Suprapubic skin (tissue), 4 donors: ENCODE data around the gene MED15. TPM values are rescaled to one million over a fixed set of nuclear protein-coding genes. Genes with fewer than 3 reads are reported as not detected.

ENCODE experiments used
- DNase-seq, 2 donors: peaks; one replicate each; pipeline ENCODE4 v3.0.0-alpha.2; 2019; ENCODE audit warnings: low spot score in 2 of 2
- H3K27ac ChIP-seq: fragments of 200-600 bp; sonication (generic); one replicate; pipeline ENCODE4 v1.5.1; 2019
- H3K27me3 ChIP-seq: fragments of 200-600 bp; sonication (generic); one replicate; pipeline ENCODE4 v1.5.1; 2019
- H3K36me3 ChIP-seq: fragments of 200-600 bp; sonication (generic); one replicate; pipeline ENCODE4 v1.5.1; 2019
- H3K4me1 ChIP-seq: fragments of 200-600 bp; sonication (generic); one replicate; pipeline ENCODE4 v1.5.1; 2019
- H3K4me3 ChIP-seq: fragments of 200-600 bp; sonication (generic); one replicate; pipeline ENCODE4 v1.5.1; 2019; ENCODE audit warnings: mild to moderate bottlenecking
- H3K9me3 ChIP-seq: fragments of 200-600 bp; sonication (generic); one replicate; pipeline ENCODE4 v1.5.1; 2019
- EP300 ChIP-seq: sonication (generic); formaldehyde crosslinking; IDR thresholded peaks from one replicate; pipeline ENCODE4 v1.6.1; 2017; ENCODE audit warnings: antibody characterized with exemption
- POLR2A ChIP-seq, 2 donors: fragments of 450-650 bp; IDR thresholded peaks; one replicate each; pipeline ENCODE4 v1.6.1; 2017; ENCODE audit warnings: antibody characterized with exemption in 2 of 2, mild to moderate bottlenecking in 2 of 2, moderate library complexity in 2 of 2
- POLR2AphosphoS5 ChIP-seq, 3 donors: sonication (generic); formaldehyde crosslinking; IDR thresholded peaks; one replicate each; pipeline ENCODE4 v1.6.1; 2017; ENCODE audit warnings: antibody characterized with exemption in 3 of 3
- WGBS: methylation state at CpG from one replicate; pipeline ENCODE4 v1.1.5; 2018; 5-methylcytosine and 5-hydroxymethylcytosine counted together
- total RNA-seq, 4 donors: library from RNA; depleted of rRNA; stranded (reverse); fragments of >200 nt; gene quantifications; one replicate each; pipeline ENCODE4 v1.1.0, GENCODE V29; 2016
- TF ChIP-seq, protein P1 (sequence below), 2 donors: fragments of 200-600 bp in 1 of 2; fragments of 450-650 bp in 1 of 2; sonication (generic) in 1 of 2; IDR thresholded peaks; one replicate each; pipeline ENCODE4 v1.5.1; 2016 to 2019; ENCODE audit warnings: antibody characterized with exemption in 2 of 2, mild to moderate bottlenecking in 1 of 2, moderate library complexity in 1 of 2

MED15 gene
- total RNA-seq, 4 donors from 2014 or later = 59.8 to 163 (median 70.8) TPM

DNA sequence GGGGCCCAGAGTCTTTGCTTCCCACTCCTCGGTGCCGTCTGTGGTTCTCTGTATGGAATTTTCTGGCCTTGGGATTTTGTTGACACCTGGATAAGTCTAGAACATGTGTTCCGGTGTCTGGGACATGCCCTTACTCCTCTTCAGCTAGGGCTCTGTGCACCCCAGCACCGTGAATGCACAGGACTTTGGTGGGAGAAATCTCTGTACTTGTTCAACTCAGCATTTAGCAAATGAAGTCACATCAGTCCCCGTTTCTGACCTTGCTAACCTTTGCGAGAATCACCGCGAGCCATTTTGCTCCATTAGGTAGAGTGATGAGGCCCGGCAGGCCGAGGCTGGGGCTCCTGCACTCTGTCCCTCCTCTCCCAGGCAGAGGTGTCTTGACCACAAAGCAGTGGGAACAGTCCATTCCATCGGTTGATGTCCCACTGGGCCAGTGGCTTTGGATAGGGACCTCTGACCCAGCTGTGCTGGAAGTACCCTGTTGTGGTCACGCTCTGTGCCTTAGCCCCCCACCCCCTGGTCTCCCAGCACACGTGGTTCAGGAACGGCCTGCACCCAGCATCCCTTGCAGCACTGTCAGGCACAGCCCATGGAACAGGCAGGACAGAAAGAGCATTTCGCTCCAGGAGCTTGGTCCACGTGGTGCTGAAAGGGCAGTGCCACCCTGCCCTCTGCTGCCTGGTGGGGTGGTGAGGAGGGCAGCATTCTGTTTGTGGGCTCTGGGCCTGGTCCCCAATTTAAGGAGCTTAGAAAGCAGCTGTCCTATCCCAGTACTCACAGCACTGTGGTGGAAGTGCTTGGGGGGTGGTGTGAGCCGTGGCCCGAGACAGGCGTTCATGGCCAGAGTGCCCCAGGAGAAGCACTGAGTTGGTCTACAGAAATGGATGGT lies 73.4 kb downstream of the MED15 start:
- Histone ChIP-seq H3K27me3 (no peaks in the 10 kb centered on the region), H3K4me1 (peaks cover 45% of the 10 kb centered on the region), H3K27ac (no peak overlapping the region), H3K4me3 (no peak overlapping the region), H3K36me3 (peaks cover 85% of the 10 kb centered on the region), H3K9me3 (no peaks in the 10 kb centered on the region)
- TF ChIP-seq EP300 = no peak
- WGBS = 93% methylated on average over 9 of the region's 19 CpGs
- no peak for DNase-seq

DNA sequence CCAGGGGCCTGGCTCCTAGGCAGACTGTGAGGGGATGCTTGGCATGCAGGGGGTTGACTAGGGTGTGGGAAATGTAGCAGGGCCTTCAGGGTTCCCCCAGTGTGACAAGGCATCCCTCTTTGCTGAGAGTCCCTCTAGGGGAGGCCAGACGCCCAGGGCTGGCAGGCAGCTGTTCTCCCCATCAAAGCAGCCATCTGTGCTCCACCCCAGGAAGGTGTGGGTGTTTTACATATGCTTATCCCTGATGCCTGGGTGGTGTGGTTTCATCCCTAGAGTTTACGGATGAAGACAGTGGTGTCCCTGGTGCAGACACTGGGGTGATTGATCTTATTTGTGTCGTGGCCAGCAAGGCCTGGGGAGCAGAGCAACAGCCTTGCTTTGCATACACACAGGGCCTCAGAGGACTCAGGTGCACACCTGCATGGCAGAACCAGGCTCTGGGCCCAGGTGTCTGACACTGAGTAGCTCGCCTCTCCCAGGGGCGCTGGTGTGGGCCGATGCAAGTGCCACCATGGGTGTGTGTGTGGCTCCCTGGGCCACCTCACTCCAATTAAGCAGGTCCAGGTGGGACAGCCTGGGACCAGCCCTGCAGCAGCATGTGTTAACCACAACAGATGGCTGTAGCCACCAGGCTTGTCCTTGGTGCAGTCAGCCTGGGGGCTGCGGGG lies 74.2 kb downstream of the MED15 start:
- Histone ChIP-seq H3K36me3 (peaks cover 86% of the 10 kb centered on the region), H3K27ac (no peak overlapping the region), H3K4me1 (peaks cover 46% of the 10 kb centered on the region), H3K4me3 (no peak overlapping the region), H3K27me3 (no peaks in the 10 kb centered on the region), H3K9me3 (no peaks in the 10 kb centered on the region)
- no peak for DNase-seq
- TF ChIP-seq POLR2AphosphoS5 (IDR thresholded peaks at IDR 0.05) (no peak), POLR2A (IDR thresholded peaks at IDR 0.05) (no peak), EP300 (no peak)
- TF ChIP-seq, protein P1, sequence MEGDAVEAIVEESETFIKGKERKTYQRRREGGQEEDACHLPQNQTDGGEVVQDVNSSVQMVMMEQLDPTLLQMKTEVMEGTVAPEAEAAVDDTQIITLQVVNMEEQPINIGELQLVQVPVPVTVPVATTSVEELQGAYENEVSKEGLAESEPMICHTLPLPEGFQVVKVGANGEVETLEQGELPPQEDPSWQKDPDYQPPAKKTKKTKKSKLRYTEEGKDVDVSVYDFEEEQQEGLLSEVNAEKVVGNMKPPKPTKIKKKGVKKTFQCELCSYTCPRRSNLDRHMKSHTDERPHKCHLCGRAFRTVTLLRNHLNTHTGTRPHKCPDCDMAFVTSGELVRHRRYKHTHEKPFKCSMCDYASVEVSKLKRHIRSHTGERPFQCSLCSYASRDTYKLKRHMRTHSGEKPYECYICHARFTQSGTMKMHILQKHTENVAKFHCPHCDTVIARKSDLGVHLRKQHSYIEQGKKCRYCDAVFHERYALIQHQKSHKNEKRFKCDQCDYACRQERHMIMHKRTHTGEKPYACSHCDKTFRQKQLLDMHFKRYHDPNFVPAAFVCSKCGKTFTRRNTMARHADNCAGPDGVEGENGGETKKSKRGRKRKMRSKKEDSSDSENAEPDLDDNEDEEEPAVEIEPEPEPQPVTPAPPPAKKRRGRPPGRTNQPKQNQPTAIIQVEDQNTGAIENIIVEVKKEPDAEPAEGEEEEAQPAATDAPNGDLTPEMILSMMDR (IDR thresholded peaks at IDR 0.05) = no peak
- WGBS = 55% methylated on average over 2 of the region's 7 CpGs

DNA sequence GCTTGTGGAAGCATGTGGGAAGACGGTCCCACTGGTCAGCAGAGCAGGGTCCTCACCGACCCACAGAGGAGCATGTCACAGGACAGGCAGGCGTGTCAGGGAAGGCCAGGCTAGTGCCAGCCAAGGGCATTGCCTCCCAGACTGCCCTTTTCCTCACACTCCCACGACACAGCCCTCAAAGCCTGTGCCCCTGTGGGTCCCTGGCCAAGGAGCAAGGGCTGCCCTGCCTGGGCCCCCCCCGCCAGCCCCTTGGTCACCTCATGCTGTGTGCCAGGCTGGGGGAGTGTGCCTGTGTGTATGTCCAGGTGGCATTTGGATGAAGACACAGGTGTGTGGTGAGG lies 74.7 kb downstream of the MED15 start:
- Histone ChIP-seq H3K4me1 (peaks cover 42% of the 10 kb centered on the region), H3K36me3 (peaks cover 91% of the 10 kb centered on the region), H3K27me3 (no peaks in the 10 kb centered on the region), H3K27ac (no peak overlapping the region), H3K9me3 (no peaks in the 10 kb centered on the region), H3K4me3 (no peak overlapping the region)
- no peak for DNase-seq
- TF ChIP-seq, protein P1 (IDR thresholded peaks at IDR 0.05) = no peak
- TF ChIP-seq EP300 = no peak
- 100% methylated on average over 1 of the region's 5 CpGs for WGBS

DNA sequence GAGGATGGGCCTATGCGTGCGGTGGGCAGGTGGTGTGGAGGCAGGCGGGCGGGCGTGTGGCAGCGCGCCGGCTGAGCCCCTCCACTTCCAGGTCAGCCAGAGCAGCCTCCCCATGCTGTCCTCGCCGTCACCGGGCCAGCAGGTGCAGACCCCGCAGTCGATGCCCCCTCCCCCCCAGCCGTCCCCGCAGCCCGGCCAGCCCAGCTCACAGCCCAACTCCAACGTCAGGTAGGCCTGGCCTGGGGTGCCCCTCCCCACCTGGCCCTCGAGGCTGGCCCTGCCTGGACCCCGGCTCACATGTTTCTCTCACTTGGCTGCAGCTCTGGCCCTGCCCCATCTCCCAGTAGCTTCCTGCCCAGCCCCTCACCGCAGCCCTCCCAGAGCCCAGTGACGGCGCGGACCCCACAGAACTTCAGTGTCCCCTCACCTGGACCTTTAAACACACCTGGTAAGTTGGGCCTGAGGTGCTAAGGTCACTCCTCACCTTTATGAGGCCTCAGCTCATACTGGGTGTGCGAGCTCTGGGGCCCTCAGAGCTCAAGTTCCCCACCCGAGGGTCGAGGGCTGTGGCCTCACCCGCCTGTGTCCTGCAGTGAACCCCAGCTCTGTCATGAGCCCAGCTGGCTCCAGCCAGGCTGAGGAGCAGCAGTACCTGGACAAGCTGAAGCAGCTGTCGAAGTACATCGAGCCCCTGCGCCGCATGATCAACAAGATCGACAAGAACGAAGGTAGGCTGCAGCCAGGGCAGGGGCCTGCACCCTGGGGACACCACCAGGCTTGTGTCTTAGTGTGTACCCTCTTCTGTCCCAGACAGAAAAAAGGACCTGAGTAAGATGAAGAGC lies 75.3 kb downstream of the MED15 start:
- TF ChIP-seq, protein P1 (IDR thresholded peaks at IDR 0.05) = no peak
- TF ChIP-seq POLR2AphosphoS5 (IDR thresholded peaks at IDR 0.05) (no peak), POLR2A (IDR thresholded peaks at IDR 0.05) (no peak), EP300 (no peak)
- DNase-seq = peak in 1 of 2 donors; percentile 60
- H3K4me3 ChIP-seq = no peak overlapping the region
- peaks cover 96% of the 10 kb centered on the region for H3K36me3 ChIP-seq
- WGBS = 91% methylated on average over 12 of the region's 33 CpGs
- H3K4me1 ChIP-seq = peaks cover 39% of the 10 kb centered on the region
- no peaks in the 10 kb centered on the region for H3K9me3 ChIP-seq
- H3K27ac ChIP-seq = no peak overlapping the region
- no peaks in the 10 kb centered on the region for H3K27me3 ChIP-seq

DNA sequence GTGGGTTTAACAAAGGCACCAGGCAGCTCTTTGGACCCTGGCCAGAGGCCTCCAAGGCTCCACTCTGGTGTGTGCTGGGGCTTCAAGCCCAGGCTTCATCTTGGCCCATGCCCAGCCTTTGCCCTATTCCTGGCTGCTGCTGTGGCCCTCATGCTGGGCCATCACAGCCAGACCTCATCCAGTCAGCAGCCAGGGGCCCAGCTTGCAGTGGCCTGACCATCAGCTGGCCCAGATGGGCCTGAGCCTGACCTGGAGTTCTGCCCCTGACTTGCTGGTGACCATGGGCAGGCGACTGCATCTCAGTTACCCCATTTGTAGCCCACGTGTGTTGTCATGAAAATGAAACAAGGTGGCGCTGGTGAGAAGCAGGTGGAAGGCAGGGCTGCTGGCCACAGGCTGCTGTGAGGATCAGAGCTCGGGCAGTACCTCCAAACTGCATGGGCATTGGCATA lies 76.1 kb downstream of the MED15 start:
- peaks cover 39% of the 10 kb centered on the region for H3K4me1 ChIP-seq
- H3K4me3 ChIP-seq = no peak overlapping the region
- H3K27ac ChIP-seq = no peak overlapping the region
- no CpG with 5 or more reads among the region's 4 CpGs for WGBS
- TF ChIP-seq POLR2AphosphoS5 (IDR thresholded peaks at IDR 0.05) (no peak), POLR2A (IDR thresholded peaks at IDR 0.05) (no peak), EP300 (no peak)
- TF ChIP-seq, protein P1 (IDR thresholded peaks at IDR 0.05) = no peak
- DNase-seq = no peak
- peaks cover 90% of the 10 kb centered on the region for H3K36me3 ChIP-seq
- no peaks in the 10 kb centered on the region for H3K27me3 ChIP-seq
- H3K9me3 ChIP-seq = no peaks in the 10 kb centered on the region
